ENCODE results near the gene CYP2W1. TPM values are rescaled to one million over a fixed set of nuclear protein-coding genes. Genes with fewer than 3 reads are reported as not detected.

Gene CYP2W1
- total RNA-seq, 1 experiment from 2014 or later, result not detected

GRCh38 chr7:1019255-1019785 is 36.3 kb downstream of the CYP2W1 start:
- CTCF ChIA-PET, result interaction anchor here (0.7 to 3.7 kb wide), 5 partner anchors 22 to 488 kb away, joined by 3 to 20 read pairs (median 4); no protein-coding TSS in a partner anchor
- no peak for DNase-seq (ENCODE audit: low spot score)

More at GRCh38 chr7:1019255-1019785, 36.3 kb downstream of the CYP2W1 start:
- no peak for TF ChIP-seq ESRRA (CRISPR knock-in tag; IDR thresholded peaks at IDR 0.05; ENCODE audit: borderline replicate concordance)
- TF ChIP-seq, protein P1, sequence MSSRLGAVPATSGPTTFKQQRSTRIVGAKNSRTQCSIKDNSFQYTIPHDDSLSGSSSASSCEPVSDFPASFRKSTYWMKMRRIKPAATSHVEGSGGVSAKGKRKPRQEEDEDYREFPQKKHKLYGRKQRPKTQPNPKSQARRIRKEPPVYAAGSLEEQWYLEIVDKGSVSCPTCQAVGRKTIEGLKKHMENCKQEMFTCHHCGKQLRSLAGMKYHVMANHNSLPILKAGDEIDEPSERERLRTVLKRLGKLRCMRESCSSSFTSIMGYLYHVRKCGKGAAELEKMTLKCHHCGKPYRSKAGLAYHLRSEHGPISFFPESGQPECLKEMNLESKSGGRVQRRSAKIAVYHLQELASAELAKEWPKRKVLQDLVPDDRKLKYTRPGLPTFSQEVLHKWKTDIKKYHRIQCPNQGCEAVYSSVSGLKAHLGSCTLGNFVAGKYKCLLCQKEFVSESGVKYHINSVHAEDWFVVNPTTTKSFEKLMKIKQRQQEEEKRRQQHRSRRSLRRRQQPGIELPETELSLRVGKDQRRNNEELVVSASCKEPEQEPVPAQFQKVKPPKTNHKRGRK (CRISPR knock-in tag; IDR thresholded peaks at IDR 0.05; ENCODE audit: borderline replicate concordance), result no peak
- TF ChIP-seq AFF4 (CRISPR knock-in tag; IDR thresholded peaks at IDR 0.05; ENCODE audit: borderline replicate concordance), result no peak
- TF ChIP-seq NFATC4 (CRISPR knock-in tag; IDR thresholded peaks at IDR 0.05), result no peak
- TF ChIP-seq, protein P2, sequence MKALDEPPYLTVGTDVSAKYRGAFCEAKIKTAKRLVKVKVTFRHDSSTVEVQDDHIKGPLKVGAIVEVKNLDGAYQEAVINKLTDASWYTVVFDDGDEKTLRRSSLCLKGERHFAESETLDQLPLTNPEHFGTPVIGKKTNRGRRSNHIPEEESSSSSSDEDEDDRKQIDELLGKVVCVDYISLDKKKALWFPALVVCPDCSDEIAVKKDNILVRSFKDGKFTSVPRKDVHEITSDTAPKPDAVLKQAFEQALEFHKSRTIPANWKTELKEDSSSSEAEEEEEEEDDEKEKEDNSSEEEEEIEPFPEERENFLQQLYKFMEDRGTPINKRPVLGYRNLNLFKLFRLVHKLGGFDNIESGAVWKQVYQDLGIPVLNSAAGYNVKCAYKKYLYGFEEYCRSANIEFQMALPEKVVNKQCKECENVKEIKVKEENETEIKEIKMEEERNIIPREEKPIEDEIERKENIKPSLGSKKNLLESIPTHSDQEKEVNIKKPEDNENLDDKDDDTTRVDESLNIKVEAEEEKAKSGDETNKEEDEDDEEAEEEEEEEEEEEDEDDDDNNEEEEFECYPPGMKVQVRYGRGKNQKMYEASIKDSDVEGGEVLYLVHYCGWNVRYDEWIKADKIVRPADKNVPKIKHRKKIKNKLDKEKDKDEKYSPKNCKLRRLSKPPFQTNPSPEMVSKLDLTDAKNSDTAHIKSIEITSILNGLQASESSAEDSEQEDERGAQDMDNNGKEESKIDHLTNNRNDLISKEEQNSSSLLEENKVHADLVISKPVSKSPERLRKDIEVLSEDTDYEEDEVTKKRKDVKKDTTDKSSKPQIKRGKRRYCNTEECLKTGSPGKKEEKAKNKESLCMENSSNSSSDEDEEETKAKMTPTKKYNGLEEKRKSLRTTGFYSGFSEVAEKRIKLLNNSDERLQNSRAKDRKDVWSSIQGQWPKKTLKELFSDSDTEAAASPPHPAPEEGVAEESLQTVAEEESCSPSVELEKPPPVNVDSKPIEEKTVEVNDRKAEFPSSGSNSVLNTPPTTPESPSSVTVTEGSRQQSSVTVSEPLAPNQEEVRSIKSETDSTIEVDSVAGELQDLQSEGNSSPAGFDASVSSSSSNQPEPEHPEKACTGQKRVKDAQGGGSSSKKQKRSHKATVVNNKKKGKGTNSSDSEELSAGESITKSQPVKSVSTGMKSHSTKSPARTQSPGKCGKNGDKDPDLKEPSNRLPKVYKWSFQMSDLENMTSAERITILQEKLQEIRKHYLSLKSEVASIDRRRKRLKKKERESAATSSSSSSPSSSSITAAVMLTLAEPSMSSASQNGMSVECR (CRISPR knock-in tag; IDR thresholded peaks at IDR 0.05; ENCODE audit: borderline replicate concordance), result no peak
- TF ChIP-seq PRRX2 (CRISPR knock-in tag; IDR thresholded peaks at IDR 0.05), result no peak
- no peak for TF ChIP-seq RELA (CRISPR knock-in tag; IDR thresholded peaks at IDR 0.05; ENCODE audit: borderline replicate concordance)
- no peak for TF ChIP-seq NFYB (CRISPR knock-in tag; conservative IDR thresholded peaks at IDR 0.05; ENCODE audit: low read depth)
- H3K27me3 Mint-ChIP-seq (ENCODE audit: low read depth), result no peaks in the 10 kb centered on the region
- ATAC-seq, result no peak
- no peak overlapping the region for H3K27ac Mint-ChIP-seq
- H3K4me3 Mint-ChIP-seq, result no peak overlapping the region
- no peaks in the 10 kb centered on the region; the same call in 1 of the 2 replicates for H3K36me3 Mint-ChIP-seq
- POLR2A ChIA-PET, result no interaction called here
- H3K4me1 Mint-ChIP-seq, result no peaks in the 10 kb centered on the region
- H3K9me3 Mint-ChIP-seq, result no peaks in the 10 kb centered on the region
